GM12878 (cell line): ENCODE measurements around the gene ITCH. TPM values are rescaled to one million over a fixed set of nuclear protein-coding genes. Genes with fewer than 3 reads are reported as not detected.
A peak's percentile ranks its signal among the peaks of the same experiment; 100 is the strongest.

ENCODE experiments used
- ATAC-seq: fragments of 200-7000 bp; cut with Tn5 transposase; 3 replicates; pipeline ENCODE4 v1.9.1; 2020; ENCODE audit warnings: mild to moderate bottlenecking, moderate library complexity
- BruUV-seq: library from RNA; stranded (reverse); fragments of 400-500 nt; replicated peaks from 2 replicates; lab custom pipeline; 2021; lab: Mats Ljungman, UMichigan
- CTCF ChIA-PET: fragments of 300-600 bp; sonication (Branson Sonifier 250); formaldehyde crosslinking; extraction: SDS; loops from one replicate; lab custom pipeline; 2021; ENCODE audit warnings: inconsistent platforms; lab: Yijun Ruan, JAX
- POLR2A ChIA-PET: fragments of 350-600 bp; formaldehyde crosslinking; extraction: SDS; loops from one replicate; lab custom pipeline; 2021; ENCODE audit warnings: inconsistent platforms; lab: Charles Lee
- RAD21 ChIA-PET: fragments of 300-600 bp; sonication (Branson Sonifier 250); formaldehyde crosslinking; loops from one replicate; lab custom pipeline; 2023; ENCODE audit warnings: antibody characterized with exemption; ENCODE audit not compliant: unreplicated experiment; lab: Charles Lee
- SMC1A ChIA-PET: fragments of 300-600 bp; sonication (Branson Sonifier 250); formaldehyde crosslinking; loops from one replicate; lab custom pipeline; 2023; ENCODE audit not compliant: unreplicated experiment, uncharacterized antibody; lab: Charles Lee
- DNase-seq: peaks from one replicate; pipeline ENCODE4 v3.0.0-alpha.2; 2011; ENCODE audit warnings: low read depth, low spot score
- FAIRE-seq: peaks from 3 replicates; lab custom pipeline; 2011; peaks lifted over from hg19 to GRCh38; lab: Jason Lieb, UNC
- H2AFZ ChIP-seq: 2 replicates; pipeline ENCODE4 v1.6.0; 2011; ENCODE audit warnings: low read depth, low read length, control low read depth; ENCODE audit not compliant: control insufficient read depth
- H3K27ac ChIP-seq: 2 replicates; pipeline ENCODE4 v1.5.1; 2011; ENCODE audit warnings: control low read depth; ENCODE audit not compliant: control insufficient read depth, insufficient read depth
- H3K27me3 ChIP-seq, 2 experiments: replicated peaks in 1 of 2; 2 replicates each; pipeline versions ENCODE4 v1.6.0 to v1.6.1; 2011; ENCODE audit warnings: low read length in 1 of 2; ENCODE audit not compliant: control insufficient read depth in 2 of 2, insufficient read depth in 2 of 2
- H3K36me3 ChIP-seq, 2 experiments: 2 replicates each; pipeline ENCODE4 v1.5.1; 2011; ENCODE audit warnings: low read length in 1 of 2; ENCODE audit not compliant: control insufficient read depth in 2 of 2, insufficient read depth in 2 of 2
- H3K4me1 ChIP-seq: 2 replicates; pipeline ENCODE4 v1.6.1; 2011; ENCODE audit warnings: mild to moderate bottlenecking, low read length, moderate library complexity, mixed read lengths; ENCODE audit not compliant: control insufficient read depth, insufficient read depth
- H3K4me2 ChIP-seq: 2 replicates; pipeline ENCODE4 v1.6.0; 2011; ENCODE audit warnings: control low read depth; ENCODE audit not compliant: control insufficient read depth, insufficient read depth
- H3K4me3 ChIP-seq: fragments of 200-600 bp; sonication (generic); 2 replicates; pipeline ENCODE4 v1.5.1; 2016
- H3K79me2 ChIP-seq: 2 replicates; pipeline ENCODE4 v1.6.0; 2011; ENCODE audit warnings: low read length; ENCODE audit not compliant: control insufficient read depth, insufficient read depth
- H3K9ac ChIP-seq: 2 replicates; pipeline ENCODE4 v1.8.0; 2011; ENCODE audit warnings: low read length, control low read depth, mixed read lengths; ENCODE audit not compliant: control insufficient read depth, insufficient read depth
- H3K9me3 ChIP-seq: replicated peaks from 3 replicates; pipeline ENCODE4 v1.5.1; 2011; ENCODE audit warnings: mild to moderate bottlenecking, low read length; ENCODE audit not compliant: control insufficient read depth, insufficient read depth
- H4K20me1 ChIP-seq: 2 replicates; pipeline ENCODE4 v1.6.0; 2011; ENCODE audit not compliant: control insufficient read depth, insufficient read depth
- BCL3 ChIP-seq: IDR thresholded peaks from 2 replicates; pipeline ENCODE4 v1.6.1; 2011; ENCODE audit warnings: borderline replicate concordance, low read depth, mild to moderate bottlenecking, moderate library complexity, low read length; ENCODE audit not compliant: insufficient read depth, poor library complexity, severe bottlenecking
- FOS ChIP-seq: IDR thresholded peaks from 3 replicates; pipeline ENCODE4 v1.6.1; 2011; ENCODE audit warnings: borderline replicate concordance; ENCODE audit not compliant: insufficient read length; ENCODE audit errors: extremely low read depth
- IKZF2 ChIP-seq, 2 experiments: fragments of 450-650 bp; IDR thresholded peaks; 2 replicates each; pipeline ENCODE4 v1.6.1; 2017; ENCODE audit warnings: mild to moderate bottlenecking in 2 of 2, moderate library complexity in 2 of 2
- MEF2A ChIP-seq: IDR thresholded peaks from 2 replicates; pipeline ENCODE4 v1.6.1; 2011; ENCODE audit warnings: low read depth, mild to moderate bottlenecking, low read length, moderate library complexity; ENCODE audit not compliant: insufficient read depth
- NBN ChIP-seq: fragments of 450-650 bp; IDR thresholded peaks from 2 replicates; pipeline ENCODE4 v1.6.1; 2016
- NR2C1 ChIP-seq: fragments of 450-650 bp; IDR thresholded peaks from 2 replicates; pipeline ENCODE4 v1.6.1; 2017; ENCODE audit warnings: antibody characterized with exemption, mild to moderate bottlenecking, moderate library complexity
- NRF1 ChIP-seq: conservative IDR thresholded peaks from 2 replicates; pipeline ENCODE4 v1.6.1; 2011; ENCODE audit warnings: mild to moderate bottlenecking, low read depth, low read length, improper control_type of control experiment
- PML ChIP-seq: IDR thresholded peaks from 2 replicates; pipeline ENCODE4 v1.6.1; 2012; ENCODE audit warnings: low read length, inconsistent platforms
- REST ChIP-seq: IDR thresholded peaks from 2 replicates; pipeline ENCODE4 v1.6.1; 2012; ENCODE audit warnings: mild to moderate bottlenecking, low read depth, low read length
- SMC3 ChIP-seq: IDR thresholded peaks from 2 replicates; pipeline ENCODE4 v1.6.1; 2011; ENCODE audit warnings: low read length, improper control_type of control experiment, borderline replicate concordance
- SPI1 ChIP-seq: IDR thresholded peaks from 2 replicates; pipeline ENCODE4 v1.6.1; 2011; ENCODE audit warnings: low read depth, mild to moderate bottlenecking, low read length, moderate library complexity, borderline replicate concordance; ENCODE audit not compliant: insufficient read depth
- SUZ12 ChIP-seq: fragments of 200-600 bp; sonication (generic); IDR thresholded peaks from one replicate; pipeline ENCODE4 v1.6.1; 2018; ENCODE audit warnings: antibody characterized with exemption, mild to moderate bottlenecking; ENCODE audit not compliant: unreplicated experiment
- USF1 ChIP-seq: IDR thresholded peaks from 2 replicates; pipeline ENCODE4 v1.6.1; 2011; ENCODE audit warnings: borderline replicate concordance, low read depth, mild to moderate bottlenecking, moderate library complexity, mixed read lengths, low read length; ENCODE audit not compliant: insufficient read depth; ENCODE audit errors: extremely low read length
- WGBS: methylation state at CpG from one replicate; pipeline ENCODE4 v1.1.6; 2016; ENCODE audit warnings: low lambda C conversion rate; ENCODE audit not compliant: insufficient replicate concordance, insufficient coverage; ENCODE audit errors: missing lambda C conversion rate; 5-methylcytosine and 5-hydroxymethylcytosine counted together
- in situ Hi-C: fragments of 300-500 bp; cut with MboI; formaldehyde crosslinking; loops from 9 replicates; pipeline ENCODE4 v1.14.3; 2018; ENCODE audit warnings: mixed read lengths
- intact Hi-C: fragments of 100-400 bp; cut with micrococcal nuclease; formaldehyde crosslinking; loops from one replicate; pipeline ENCODE4 v1.14.2; 2022; ENCODE audit not compliant: unreplicated experiment
- polyA plus RNA-seq, 11 experiments: library from polyadenylated mRNA; depleted of rRNA in 4 of 11; unstranded in 6 of 11; stranded (reverse) in 5 of 11; fragments of >200 nt; fragmentation: Nextera tagmentation in 4 of 11; fragmentation: Illumina TruSeq in 1 of 11; extraction: Ambion mirVana in 4 of 11; extraction: Trizol in 1 of 11; gene quantifications; 1 replicate in 1 of 11; 2 replicates in 10 of 11; pipeline versions ENCODE4 v1.2.1 to v1.2.3, GENCODE V29; 2011 to 2016; ENCODE audit warnings: inconsistent platforms in 2 of 11, missing spikeins in 2 of 11, low read depth in 1 of 11
- total RNA-seq, 4 experiments: library from RNA; depleted of rRNA in 3 of 4; stranded (reverse); fragments of >200 nt in 3 of 4; fragmentation: Illumina TruSeq in 1 of 4; extraction: Trizol in 1 of 4; gene quantifications; 2 replicates each; pipeline versions ENCODE4 v1.2.1 to v1.2.3, GENCODE V29; 2013 to 2021
- TF ChIP-seq, protein P1 (sequence below): fragments of 450-650 bp; IDR thresholded peaks from 2 replicates; pipeline ENCODE4 v1.6.1; 2017; ENCODE audit warnings: mild to moderate bottlenecking

The ITCH gene
- total and polyA plus RNA-seq, 10 of the 15 experiments (the other 5 are each of a cell fraction or from before 2014, with no cell fraction given) = 7.5 to 46.1 (median 21.5) TPM

DNA sequence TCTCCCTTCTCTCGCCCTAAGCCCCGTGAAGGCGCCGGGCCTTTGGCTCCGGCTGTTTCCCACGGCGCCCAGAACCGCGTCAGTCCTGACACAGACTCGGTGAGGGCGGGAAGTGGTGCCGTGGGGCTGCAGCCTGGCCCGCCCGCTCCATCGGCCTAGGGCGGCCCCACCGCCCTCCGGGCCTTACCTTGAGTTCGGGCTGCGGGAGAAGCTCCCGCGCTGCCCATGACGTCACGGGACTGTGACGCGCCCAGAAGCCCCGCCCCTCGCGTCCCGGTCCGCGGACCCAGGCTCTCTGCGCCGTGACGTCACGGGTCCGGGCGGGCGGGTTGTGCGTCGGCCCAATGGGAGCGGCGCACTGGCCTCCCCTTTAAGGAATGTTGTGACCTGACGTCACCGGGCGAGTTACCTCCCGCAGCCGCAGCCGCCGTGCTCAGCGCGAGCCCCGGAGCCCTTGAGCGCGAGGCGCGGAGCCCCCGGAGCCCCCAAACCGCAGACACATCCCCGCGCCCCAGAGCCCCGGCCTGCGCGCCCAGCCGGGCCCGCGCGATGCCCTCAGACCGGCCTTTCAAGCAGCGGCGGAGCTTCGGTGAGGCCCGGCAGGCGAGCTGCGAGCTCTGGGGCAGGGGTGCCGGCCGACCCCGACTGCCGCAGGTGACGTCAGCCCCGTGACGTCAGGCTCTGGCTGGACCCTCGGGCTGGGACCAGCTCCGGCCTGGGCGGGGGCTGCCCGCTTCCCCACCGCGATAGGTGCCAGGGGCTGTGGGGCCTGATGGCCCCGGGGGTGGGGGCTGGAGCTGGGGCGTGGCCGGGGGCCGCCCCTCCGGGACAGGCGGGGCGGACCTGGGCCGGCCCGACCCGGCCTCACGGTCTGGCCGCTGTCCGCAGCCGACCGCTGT lies 195.5 kb downstream of the ITCH start, which contains the start of gene MAP1LC3A:
Gene MAP1LC3A (plus strand): TSS at position 399 of the 899 bp plus-strand sequence. CDS start 151 bp downstream, at position 550.
- in situ Hi-C loops (no loop called here), intact Hi-C loops (no loop called here)
- H3K27ac ChIP-seq = 0 out of 2 replicates have a peak within 1 kb of the TSS, but pooled peaks have one; percentile 22
- peak within 1 kb of the TSS; percentile 64 for H3K9ac ChIP-seq
- peak within 1 kb of the TSS; percentile 96 for H2AFZ ChIP-seq
- no peaks in the 10 kb centered on the region for H4K20me1 ChIP-seq
- H3K27me3 ChIP-seq = no peaks in the 10 kb centered on the region
- POLR2A ChIA-PET = interaction anchor here (1.3 kb wide), 1 partner anchor 146 kb away, joined by 4 read pairs; the partner anchor contains the start of gene TP53INP2
- H3K4me1 ChIP-seq = no peaks in the 10 kb centered on the region
- H3K9me3 ChIP-seq = no peaks in the 10 kb centered on the region
- FAIRE-seq (no peak), ATAC-seq (peak; percentile 85), DNase-seq (no peak)
- no TSS peak for BruUV-seq
- peak within 1 kb of the TSS; percentile 61 for H3K4me3 ChIP-seq
- RAD21 ChIA-PET = interaction anchor here (0.6 to 0.8 kb wide), 2 partner anchors 211 to 308 kb away, joined by 3 read pairs; no protein-coding TSS in a partner anchor
- no peaks in the 10 kb centered on the region for H3K79me2 ChIP-seq
- peaks cover 0 to 2% of the 10 kb centered on the region in 2 experiments; a peak in 2 of 4 replicates for H3K36me3 ChIP-seq
- 32% methylated on average over 85 of the region's 103 CpGs for WGBS
- H3K4me2 ChIP-seq = peak within 1 kb of the TSS; percentile 86
- SMC1A ChIA-PET = interaction anchor here (0.9 kb wide), 1 partner anchor 117 kb away, joined by 3 read pairs; no protein-coding TSS in a partner anchor
- CTCF ChIA-PET = interaction anchor here (1.0 to 1.6 kb wide), 7 partner anchors 20 to 256 kb away, joined by 3 to 11 read pairs (median 4); no protein-coding TSS in a partner anchor
- TF ChIP-seq NBN = peak; percentile 97
- TF ChIP-seq BCL3 = peak; percentile 14
- TF ChIP-seq MEF2A = no peak
- no peak for TF ChIP-seq PML
- TF ChIP-seq USF1 = no peak
- no peak for TF ChIP-seq NRF1
- no peak for TF ChIP-seq NR2C1
- TF ChIP-seq FOS = no peak
- TF ChIP-seq SMC3 = no peak
- TF ChIP-seq IKZF2 (IDR thresholded peaks at IDR 0.05) = no peak
- TF ChIP-seq, protein P1, sequence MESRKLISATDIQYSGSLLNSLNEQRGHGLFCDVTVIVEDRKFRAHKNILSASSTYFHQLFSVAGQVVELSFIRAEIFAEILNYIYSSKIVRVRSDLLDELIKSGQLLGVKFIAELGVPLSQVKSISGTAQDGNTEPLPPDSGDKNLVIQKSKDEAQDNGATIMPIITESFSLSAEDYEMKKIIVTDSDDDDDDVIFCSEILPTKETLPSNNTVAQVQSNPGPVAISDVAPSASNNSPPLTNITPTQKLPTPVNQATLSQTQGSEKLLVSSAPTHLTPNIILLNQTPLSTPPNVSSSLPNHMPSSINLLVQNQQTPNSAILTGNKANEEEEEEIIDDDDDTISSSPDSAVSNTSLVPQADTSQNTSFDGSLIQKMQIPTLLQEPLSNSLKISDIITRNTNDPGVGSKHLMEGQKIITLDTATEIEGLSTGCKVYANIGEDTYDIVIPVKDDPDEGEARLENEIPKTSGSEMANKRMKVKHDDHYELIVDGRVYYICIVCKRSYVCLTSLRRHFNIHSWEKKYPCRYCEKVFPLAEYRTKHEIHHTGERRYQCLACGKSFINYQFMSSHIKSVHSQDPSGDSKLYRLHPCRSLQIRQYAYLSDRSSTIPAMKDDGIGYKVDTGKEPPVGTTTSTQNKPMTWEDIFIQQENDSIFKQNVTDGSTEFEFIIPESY = no peak
- TF ChIP-seq SPI1 = no peak
- no peak for TF ChIP-seq SUZ12
- TF ChIP-seq REST = no peak
